Measurements from ENCODE around the gene PSMC3IP. TPM values are rescaled to one million over a fixed set of nuclear protein-coding genes. Genes with fewer than 3 reads are reported as not detected.
"Not testable (repeated sequence)": the region's sequence is repeated elsewhere in the genome, so short reads cannot be mapped to it uniquely, and the experiment has no call there.

The PSMC3IP gene
- total RNA-seq, 4 donors from 2014 or later: 1.4 to 5.8 (median 4.5) TPM

DNA sequence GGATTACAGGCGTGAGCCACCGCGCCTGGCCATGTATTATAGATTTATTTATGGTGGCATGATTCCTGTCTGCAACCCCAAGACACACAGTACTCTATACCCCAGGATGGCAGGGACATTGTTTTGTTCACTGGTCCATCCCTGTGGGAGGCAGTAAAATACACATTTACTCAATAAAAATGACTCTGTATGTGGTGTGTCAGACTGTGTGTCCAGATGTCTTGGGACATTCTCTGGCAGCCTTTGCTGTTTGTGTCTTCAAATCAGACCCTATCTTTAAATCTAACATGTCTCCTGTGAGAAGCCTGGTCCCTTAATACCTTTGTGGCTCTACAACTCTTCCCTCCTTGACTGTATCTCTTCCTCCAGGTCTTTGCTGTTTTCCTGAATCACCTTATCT, 17.3 kb downstream of the PSMC3IP start:
- H3K27me3 ChIP-seq: no peaks in the 10 kb centered on the region
- no peaks in the 10 kb centered on the region for H3K9me3 ChIP-seq
- TF ChIP-seq POLR2A (IDR thresholded peaks at IDR 0.05): no peak
- TF ChIP-seq, protein P1, sequence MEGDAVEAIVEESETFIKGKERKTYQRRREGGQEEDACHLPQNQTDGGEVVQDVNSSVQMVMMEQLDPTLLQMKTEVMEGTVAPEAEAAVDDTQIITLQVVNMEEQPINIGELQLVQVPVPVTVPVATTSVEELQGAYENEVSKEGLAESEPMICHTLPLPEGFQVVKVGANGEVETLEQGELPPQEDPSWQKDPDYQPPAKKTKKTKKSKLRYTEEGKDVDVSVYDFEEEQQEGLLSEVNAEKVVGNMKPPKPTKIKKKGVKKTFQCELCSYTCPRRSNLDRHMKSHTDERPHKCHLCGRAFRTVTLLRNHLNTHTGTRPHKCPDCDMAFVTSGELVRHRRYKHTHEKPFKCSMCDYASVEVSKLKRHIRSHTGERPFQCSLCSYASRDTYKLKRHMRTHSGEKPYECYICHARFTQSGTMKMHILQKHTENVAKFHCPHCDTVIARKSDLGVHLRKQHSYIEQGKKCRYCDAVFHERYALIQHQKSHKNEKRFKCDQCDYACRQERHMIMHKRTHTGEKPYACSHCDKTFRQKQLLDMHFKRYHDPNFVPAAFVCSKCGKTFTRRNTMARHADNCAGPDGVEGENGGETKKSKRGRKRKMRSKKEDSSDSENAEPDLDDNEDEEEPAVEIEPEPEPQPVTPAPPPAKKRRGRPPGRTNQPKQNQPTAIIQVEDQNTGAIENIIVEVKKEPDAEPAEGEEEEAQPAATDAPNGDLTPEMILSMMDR (IDR thresholded peaks at IDR 0.05): no peak
- no peak for DNase-seq
- 96% methylated on average over 3 of the region's 3 CpGs for WGBS, 2 donors
- no peak overlapping the region for H3K4me3 ChIP-seq (replicated peaks in 1 of 3)
- no peak overlapping the region for H3K27ac ChIP-seq
- intact Hi-C loops (cut with DNase I): no loop called here
- peaks cover 28 to 29% of the 10 kb centered on the region in 2 donors for H3K4me1 ChIP-seq
- H3K36me3 ChIP-seq: peaks cover 8 to 9% of the 10 kb centered on the region in 2 donors

DNA sequence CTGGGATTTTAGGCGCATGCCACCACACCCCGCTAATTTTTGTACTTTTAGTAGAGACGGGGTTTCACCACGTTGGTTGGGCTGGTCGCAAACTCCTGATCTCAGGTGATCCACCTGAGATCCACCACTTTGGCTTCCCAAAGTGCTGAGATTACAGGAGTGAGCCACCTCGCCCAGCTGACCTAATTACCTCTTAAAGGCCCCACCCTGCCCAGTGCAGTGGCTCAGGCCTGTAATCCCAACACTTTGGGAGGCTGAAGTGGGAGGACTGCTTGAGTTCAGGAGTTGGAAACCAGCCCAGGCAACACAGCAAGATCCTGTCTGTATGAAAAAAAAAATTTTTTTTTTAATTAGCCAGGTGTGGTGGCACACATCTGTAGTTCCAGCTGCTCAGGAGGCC, 18.5 kb downstream of the PSMC3IP start:
- H3K27ac ChIP-seq: peak overlapping the region in 2 of 3 donors; percentile 30 to 38

GRCh38 chr17:42555961-42556617, 21.4 kb downstream of the PSMC3IP start:
- intact Hi-C loops (cut with DNase I); DNase-seq; H3K27ac ChIP-seq; H3K4me3 ChIP-seq (replicated peaks in 1 of 3); H3K9me3 ChIP-seq; H3K27me3 ChIP-seq; H3K36me3 ChIP-seq: not testable (repeated sequence)
- peaks cover 13 to 16% of the 10 kb centered on the region in 2 donors for H3K4me1 ChIP-seq
- WGBS, 2 donors: 52 to 53% methylated on average over 4 to 5 of the region's 5 CpGs

More for the DNA sequence above, 18.5 kb downstream of the PSMC3IP start:
- H3K27me3 ChIP-seq: no peaks in the 10 kb centered on the region
- TF ChIP-seq, protein P1 (IDR thresholded peaks at IDR 0.05): no peak
- no peak for TF ChIP-seq POLR2A (IDR thresholded peaks at IDR 0.05)
- 74 to 75% methylated on average over 6 of the region's 6 CpGs for WGBS, 2 donors
- intact Hi-C loops (cut with DNase I): no loop called here
- no peaks in the 10 kb centered on the region for H3K9me3 ChIP-seq
- peaks cover 29 to 32% of the 10 kb centered on the region in 2 donors for H3K4me1 ChIP-seq
- peak in 1 of 2 donors; percentile 46 for DNase-seq
- H3K36me3 ChIP-seq: no peaks in the 10 kb centered on the region
- no peak overlapping the region for H3K4me3 ChIP-seq (replicated peaks in 1 of 3)

DNA sequence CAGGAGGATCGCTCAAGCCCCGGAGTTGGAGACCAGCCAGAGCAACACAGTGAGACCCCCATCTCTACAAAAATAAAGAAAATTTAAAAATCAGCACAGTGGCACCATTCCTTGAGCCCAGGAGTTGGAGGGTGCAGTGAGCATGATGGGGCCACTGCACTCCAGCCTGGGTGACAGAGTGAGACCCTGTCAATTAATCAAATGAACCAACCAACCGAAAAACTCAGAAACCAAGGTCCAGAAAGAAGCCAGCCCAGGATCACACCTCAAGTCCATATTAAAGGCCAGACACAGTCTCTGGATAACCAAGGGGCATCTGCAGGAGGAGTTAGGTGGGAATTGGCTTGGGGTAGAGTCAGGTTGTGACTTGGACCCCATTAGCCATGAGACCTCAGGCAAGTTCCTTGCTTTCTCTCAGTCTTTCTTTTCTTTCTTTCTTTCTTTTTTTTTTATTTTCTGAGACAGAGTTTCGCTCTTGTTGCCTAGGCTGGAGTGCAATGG, 22.4 kb downstream of the PSMC3IP start:
- Histone ChIP-seq H3K9me3 (no peaks in the 10 kb centered on the region), H3K27ac (peak overlapping the region; percentile 71 to 94 (median 86)), H3K27me3 (no peaks in the 10 kb centered on the region), H3K4me3 (replicated peaks in 1 of 3) (peak overlapping the region; percentile 37 to 74 (median 59)), H3K4me1 (peaks cover 13 to 16% of the 10 kb centered on the region in 2 donors), H3K36me3 (no peaks in the 10 kb centered on the region)
- intact Hi-C loops (cut with DNase I): no loop called here
- 24 to 25% methylated on average over 4 of the region's 4 CpGs for WGBS, 2 donors
- no peak for TF ChIP-seq POLR2A (IDR thresholded peaks at IDR 0.05)
- TF ChIP-seq, protein P1 (IDR thresholded peaks at IDR 0.05): no peak
- no peak for DNase-seq

DNA sequence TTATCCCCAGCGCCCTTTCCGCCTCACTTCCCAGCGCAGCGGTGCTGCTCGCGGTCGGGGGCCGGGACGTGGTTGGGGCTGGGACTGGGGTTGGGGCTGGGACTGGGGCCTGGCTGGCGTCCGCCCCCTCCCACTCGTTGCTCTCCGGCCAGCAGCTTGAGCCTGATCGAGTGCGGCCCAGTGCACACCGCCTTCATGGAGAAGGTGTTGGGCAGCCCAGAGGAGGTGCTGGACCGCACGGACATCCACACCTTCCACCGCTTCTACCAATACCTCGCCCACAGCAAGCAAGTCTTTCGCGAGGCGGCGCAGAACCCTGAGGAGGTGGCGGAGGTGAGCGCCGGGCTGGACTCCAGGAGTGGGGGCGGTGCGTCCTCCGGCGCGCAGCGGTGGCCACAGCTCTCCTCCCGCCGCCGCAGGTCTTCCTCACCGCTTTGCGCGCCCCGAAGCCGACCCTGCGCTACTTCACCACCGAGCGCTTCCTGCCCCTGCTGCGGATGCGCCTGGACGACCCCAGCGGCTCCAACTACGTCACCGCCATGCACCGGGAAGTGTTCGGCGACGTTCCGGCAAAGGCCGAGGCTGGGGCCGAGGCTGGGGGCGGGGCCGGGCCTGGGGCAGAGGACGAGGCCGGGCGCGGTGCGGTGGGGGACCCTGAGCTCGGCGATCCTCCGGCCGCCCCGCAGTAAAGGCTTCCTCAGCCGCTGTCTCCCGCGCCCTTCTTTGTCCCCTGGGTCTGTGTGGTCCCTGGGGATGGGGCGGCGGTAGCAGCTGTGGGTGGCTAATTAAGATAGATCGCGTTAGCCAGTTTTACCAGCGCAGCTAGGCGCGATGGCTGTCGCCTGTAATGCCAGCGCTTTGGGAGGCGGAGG, 23.0 kb downstream of the PSMC3IP start:
- peak; percentile 89 to 91 for DNase-seq

More for the DNA sequence above, 23.0 kb downstream of the PSMC3IP start:
- H3K27me3 ChIP-seq: no peaks in the 10 kb centered on the region
- H3K9me3 ChIP-seq: no peaks in the 10 kb centered on the region
- TF ChIP-seq, protein P1 (IDR thresholded peaks at IDR 0.05): peak in 1 of 6 experiments; percentile 16
- TF ChIP-seq POLR2A (IDR thresholded peaks at IDR 0.05): peak; percentile 4 to 92
- no peaks in the 10 kb centered on the region for H3K36me3 ChIP-seq
- peak overlapping the region; percentile 37 to 74 (median 59) for H3K4me3 ChIP-seq (replicated peaks in 1 of 3)
- intact Hi-C loops (cut with DNase I): no loop called here
- H3K27ac ChIP-seq: peak overlapping the region; percentile 71 to 94 (median 86)
- peaks cover 13 to 16% of the 10 kb centered on the region in 2 donors for H3K4me1 ChIP-seq
- WGBS, 2 donors: 0 to 1% methylated on average over 19 to 40 of the region's 82 CpGs
